Measurements from ENCODE around the gene KIAA1217.

DNA sequence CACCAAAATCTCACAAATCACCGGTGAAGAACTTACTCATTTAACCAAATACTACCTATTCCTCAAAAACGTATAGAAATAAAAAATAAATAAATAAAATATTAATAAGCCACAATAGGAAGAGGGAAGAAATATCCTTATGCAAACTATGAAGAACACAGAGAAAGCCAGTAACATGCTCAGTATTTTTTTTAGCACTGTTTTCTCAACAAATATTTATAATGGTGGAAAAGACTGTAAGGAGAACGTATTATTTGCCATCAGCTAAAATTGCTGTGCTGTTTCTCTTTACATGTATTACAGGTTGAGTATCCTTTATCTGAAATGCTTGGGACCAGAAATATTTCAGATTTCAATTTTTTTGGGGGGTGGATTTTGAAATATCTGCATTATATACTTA, 21.0 kb downstream of the KIAA1217 start:
- TF ChIP-seq, protein P1, sequence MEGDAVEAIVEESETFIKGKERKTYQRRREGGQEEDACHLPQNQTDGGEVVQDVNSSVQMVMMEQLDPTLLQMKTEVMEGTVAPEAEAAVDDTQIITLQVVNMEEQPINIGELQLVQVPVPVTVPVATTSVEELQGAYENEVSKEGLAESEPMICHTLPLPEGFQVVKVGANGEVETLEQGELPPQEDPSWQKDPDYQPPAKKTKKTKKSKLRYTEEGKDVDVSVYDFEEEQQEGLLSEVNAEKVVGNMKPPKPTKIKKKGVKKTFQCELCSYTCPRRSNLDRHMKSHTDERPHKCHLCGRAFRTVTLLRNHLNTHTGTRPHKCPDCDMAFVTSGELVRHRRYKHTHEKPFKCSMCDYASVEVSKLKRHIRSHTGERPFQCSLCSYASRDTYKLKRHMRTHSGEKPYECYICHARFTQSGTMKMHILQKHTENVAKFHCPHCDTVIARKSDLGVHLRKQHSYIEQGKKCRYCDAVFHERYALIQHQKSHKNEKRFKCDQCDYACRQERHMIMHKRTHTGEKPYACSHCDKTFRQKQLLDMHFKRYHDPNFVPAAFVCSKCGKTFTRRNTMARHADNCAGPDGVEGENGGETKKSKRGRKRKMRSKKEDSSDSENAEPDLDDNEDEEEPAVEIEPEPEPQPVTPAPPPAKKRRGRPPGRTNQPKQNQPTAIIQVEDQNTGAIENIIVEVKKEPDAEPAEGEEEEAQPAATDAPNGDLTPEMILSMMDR (IDR thresholded peaks at IDR 0.05): no peak
- TF ChIP-seq POLR2A (IDR thresholded peaks at IDR 0.05): no peak

Data from lower leg skin (tissue), 3 donors.